Activated CD4-positive, alpha-beta T cell treated with anti-CD3 and anti-CD28 coated beads for 24 hours (primary cell): ENCODE data around the gene ALG9.

Source experiments
- DNase-seq, 2 donors: peaks; one replicate each; pipeline ENCODE4 v3.0.0-alpha.2; 2020; ENCODE audit warnings: low read depth in 2 of 2

The ALG9 gene

DNA sequence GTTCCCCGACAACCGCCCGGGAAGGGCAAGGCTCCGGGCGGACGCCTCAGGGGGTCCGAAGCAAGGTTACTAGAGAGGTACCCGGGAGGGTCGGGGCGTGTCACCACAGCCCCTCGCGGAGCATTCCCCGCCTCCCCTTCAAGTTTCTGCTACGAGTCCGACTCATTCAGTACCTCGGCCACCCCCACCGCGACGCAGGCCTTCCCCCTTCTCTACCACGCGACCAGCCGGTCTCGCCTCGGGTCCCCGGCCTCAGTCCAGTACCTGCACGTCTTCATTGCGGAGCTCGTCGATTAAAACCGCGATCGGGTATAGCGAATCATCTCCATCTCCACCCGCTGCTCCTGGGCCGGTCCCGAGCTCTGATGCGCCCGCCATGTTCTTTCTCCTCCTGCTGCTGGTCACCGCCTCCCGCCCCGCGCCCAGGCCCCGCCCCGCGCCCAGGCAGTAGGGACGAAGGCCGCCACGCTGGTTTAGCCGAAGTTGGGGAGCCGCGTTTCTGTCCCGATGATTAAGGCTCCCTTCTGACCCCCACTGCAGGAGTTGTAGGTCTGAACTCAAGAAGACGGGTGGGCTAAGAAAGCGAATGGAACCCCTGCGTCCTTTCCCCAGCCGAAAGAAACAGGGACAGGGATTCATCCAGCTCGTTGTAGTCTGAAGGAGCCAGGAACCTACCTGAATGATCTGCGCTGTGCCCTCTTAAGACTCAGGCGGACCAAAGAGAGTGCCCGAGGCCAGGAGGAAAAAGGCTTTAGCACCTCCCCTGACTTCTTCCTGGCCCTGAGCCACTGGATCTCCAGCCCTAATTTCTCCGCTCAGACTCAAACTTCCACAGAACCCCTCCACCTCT, 105.2 kb downstream of the ALG9 start, which contains the start of gene PPP2R1B:
Gene PPP2R1B, minus strand, starts transcription at position 406 of the 850 bp plus-strand sequence. Its CDS starts 28 bp downstream, at position 378.
- peak; percentile 61 to 62 for DNase-seq

DNA sequence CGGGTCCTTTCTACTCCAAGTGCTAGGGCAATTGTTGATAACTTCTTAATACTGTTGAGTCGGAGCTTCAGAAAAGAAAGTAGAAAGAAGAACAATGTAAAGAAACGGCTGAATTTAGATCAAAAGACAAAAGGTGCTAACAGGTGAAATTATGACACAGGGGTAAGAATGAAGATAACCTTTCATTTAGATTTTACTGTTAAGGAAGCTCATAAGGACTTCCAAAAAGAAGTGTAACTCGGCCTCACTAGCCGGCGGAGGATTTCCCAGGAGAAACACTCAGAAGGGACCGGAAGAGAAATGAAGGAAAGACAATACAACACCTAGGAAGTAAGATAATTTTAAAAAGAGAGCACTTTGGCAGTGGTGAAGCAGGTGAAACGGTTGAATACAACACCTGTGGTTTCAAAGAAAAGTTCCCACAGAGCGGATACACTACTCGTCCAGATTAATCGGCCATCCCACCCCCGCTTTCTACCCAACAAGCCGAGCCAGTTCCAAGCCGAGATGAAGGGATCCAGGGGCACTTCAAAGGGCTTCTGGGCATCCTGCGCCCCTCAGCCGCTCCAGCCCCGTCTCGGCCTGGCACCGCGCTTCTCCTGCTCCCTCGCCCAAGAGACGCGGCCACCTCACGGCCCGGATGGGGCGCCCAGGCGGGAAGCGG, 105.9 kb downstream of the ALG9 start:
- peak in 1 of 2 donors; percentile 6 for DNase-seq

DNA sequence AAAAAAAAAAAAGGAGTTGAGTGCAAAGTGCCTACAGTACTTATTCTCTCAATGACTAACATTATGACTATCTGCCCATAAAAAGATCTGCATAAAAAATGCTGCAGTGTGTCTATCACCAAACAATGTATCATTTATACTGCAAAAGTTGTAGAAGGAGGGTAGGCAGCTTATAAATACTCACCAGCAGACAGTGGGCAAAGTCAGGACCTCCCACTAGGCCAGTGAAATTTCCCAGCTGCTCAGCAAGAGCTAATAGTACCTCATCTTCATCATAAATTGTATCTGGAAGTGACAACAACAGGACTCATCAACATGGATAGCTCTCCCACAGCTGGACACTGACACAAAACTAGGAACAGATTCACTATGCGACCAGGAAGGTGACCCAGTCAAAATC, 106.8 kb downstream of the ALG9 start:
- DNase-seq = no peak

DNA sequence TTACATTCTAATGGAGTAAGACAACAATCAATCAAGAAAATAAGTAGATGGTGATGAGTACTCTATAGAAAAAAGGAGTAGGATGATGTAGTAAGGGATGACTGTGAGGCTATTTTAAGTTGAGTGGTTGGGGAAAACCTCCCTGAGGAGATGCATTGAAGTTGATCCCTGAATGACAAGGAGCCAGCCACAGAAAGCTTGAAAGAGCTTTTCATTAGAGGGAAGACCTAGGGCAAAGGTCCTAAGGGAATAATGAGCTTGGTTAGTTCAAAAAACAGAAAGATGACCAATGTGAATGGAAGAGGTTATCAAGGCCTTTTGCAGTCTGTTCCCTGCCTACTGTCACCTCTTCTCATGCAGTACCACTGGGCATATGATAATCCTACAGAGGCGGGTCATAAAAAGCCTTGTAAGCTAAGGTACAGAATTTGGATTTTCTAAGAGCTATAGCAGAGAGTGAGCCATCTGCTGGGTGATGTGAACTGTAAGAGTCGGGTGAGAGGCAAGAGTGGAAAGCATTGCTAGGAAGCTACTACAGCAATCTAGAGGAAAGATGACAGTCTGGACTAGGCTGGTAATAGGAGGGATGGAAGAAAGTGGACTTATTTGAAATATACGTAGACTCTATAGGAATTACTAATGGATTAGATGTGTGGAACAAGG, 108.3 kb downstream of the ALG9 start:
- no peak for DNase-seq

DNA sequence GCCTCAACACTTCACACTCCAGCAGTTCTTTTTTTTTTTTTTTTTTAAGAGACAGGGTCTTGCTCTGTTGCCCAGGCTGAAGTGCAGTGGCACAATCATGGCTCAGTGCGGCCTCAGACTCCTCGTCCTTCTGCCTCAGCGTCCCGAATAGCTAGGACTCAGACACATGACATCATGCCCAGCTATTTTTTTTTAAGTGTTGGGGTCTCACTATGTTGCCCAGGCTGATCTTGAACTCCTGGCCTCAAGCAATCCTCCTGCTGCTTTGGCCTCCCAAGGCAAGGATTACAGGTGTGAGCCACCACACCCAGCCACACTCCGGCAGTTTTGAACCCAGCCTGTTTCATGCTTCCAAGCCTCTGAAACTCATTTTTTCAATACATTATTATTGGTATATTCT, 108.9 kb downstream of the ALG9 start:
- DNase-seq = no peak

DNA sequence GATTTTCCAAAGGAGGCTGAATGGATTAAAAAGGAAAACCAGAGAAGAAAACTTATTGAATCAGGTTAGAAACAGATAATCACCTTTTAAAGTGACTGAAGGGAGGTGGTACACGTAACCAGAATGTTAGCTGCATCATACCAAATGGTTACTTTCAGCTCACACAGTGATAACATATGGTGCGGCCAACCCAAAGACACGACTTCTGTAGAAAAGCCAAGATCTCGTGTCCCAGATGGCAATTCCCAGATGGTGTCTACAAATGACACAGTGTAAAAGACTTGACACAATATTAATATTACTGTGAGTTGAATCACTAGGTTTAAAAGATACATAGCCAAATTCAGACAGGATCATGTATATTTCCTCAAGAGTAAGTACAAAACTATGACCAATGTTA, 110.3 kb downstream of the ALG9 start:
- no peak for DNase-seq

DNA sequence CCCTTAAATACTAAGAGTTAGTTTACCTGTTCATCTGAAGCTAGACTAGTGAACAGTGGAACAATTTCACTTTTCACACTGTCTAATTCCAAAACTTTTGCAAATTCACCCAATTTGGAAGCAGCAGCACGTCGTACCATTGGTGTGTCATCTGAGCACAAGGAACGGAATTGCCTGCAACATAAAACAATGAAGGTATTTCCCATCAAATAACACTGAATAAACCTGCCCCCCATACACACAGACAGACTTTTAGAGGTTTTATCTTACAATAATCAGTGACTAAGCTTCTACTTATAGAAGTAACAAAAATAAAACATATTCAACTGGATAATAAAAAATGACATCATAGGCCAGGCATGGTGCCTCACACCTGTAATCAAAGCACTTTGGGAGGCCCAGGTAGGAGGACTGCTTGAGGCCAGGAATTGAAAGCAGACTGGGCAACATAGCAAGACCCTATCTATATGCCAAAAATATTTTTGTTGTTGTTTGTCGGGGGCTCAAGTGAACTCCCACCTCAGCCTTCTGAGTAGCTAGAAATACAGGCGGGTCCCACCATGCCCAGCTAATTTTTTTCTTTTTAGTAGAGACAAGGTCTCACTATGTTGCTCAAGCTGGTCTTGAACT, 111.5 kb downstream of the ALG9 start:
- DNase-seq = no peak

DNA sequence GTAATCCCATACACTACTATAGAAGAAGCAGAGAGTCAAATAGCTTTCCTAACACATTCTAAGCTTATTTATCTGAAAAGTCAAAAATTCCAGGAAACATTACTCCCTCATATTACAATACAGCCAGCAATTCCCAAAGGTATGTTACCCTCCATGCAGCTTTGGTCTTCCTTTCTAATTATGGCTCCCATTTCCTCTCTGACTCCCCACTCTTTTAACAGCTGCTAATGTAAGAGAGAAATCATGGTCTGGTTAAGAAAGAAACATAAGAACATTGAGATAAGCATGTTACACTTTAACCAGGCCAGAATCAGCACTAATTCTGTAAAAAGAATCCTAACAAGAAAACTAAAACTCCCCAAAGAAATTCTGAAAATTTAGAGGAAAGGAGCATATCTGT, 112.0 kb downstream of the ALG9 start:
- no peak for DNase-seq

DNA sequence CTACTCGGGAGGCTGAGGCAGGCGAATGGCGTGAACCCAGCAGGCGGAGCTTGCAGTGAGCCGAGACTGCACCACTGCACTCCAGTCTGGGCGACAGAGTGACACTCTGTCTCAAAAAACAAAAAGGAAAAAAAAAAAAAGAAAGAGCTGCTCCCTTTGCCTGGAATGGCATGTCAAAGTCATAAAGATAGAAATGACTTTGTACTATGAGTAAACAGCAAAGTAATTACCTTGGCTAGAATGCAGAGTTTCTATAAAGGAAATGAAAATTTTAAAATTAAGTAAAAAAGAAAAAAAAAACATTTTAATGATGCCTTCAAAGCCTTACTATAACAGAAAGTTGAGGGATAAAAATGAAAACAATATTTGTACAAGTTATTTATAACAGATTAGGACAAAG, 115.3 kb downstream of the ALG9 start:
- DNase-seq = no peak

DNA sequence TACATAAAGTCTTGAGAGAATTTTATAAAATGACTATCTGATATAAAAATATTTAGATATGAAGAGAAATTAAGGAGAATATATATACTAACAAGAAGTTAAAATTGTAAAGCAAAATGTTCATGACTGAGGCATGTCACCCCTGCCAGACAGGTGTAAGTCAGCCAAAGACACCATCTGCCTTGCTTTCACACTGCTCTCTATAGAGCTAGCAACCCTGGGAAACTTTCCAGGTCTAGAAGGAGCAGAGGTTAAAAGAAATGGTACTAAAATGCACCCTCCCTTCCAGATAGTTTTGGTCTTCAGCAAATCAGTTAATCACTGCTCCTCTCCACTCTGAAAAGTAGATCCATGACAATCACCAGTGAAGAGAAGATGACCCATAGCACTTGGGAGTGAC, 121.7 kb downstream of the ALG9 start:
- no peak for DNase-seq

DNA sequence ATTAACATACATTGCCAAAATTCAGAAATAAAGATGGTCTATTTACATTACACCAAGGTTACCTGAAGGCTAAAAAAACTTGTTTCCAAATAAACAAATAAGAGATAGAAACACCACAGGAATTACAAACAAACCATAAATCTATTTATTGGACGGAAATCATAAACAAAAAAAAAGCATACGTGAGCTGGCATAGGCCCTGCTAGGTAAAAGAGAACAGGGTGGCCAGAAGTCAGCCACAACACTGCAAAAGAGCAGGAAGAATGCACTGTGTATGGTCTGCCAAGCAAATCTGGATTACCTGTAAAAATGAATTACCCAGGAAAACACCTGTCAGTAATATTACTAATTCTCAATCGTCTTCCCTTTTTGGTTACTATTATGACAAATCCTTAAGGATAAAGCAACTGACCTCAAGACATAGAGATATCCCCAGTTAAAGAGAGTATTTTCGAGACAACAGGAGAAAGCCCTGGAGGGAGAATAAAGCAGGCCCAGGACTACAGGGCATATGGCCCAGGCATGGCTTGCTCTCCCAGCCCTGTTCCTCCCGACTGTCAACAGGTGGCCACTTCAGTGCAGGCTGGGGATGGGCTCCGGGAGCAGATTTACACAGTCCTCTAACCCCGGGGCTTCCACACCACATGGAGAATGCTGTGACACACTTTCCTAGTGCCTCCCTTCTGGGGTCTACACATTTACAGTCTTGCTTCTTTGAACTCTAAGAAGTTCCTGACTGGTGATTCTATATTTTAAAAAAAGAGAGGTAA, 123.2 kb downstream of the ALG9 start:
- no peak for DNase-seq

DNA sequence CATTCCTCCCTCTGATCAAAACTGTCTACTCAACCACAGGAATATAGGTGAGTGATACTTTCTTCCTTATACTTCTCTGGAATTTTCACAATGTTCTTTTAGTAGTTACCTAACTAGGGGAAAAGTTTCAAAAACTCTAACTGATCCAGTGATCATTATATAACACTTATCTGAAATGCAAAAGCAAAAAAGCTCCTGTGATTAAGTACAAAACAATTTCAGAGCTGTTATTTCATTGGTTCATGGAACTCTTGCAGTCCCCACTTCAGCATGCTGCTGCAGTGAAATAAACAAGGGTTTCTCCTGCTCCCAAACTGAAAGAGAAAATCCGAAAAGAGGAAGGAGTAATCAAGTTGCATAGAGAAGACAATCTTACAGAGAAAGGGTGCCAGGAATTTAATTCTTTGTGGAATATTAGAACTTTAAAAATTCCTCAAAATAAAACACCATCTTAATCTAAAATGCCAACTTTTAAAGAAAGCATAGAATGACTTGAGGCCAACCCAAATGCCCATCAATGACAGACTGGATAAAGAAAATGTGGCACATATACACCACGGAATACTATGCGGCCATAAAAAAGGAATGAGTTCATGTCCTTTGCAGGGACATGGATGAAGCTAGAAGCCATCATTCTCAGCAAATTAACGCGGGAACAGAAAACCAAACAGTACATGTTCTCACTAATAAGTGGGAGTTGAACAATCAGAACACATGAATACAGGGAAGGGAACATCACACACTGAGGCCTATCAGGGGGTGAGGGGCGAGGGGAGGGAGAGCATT, 125.5 kb downstream of the ALG9 start:
- DNase-seq = no peak

DNA sequence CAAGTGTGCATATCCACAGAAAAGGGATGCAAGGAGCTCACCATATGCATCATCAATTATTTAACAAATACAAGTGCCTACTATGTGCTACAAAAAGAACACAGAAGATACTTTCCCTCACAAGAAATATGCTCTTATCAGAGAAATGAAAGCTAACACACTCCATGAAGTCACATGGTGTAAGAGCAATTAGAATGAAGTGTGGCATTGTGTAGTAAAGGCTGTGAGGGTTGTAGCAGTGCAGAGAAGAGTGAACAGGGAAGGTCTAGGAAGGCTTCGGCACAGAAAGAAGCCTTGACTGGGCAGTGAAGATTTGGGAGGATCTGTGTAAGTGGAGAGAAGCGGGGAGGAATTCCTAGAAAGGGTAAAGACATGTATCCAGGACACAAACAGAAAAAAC, 127.7 kb downstream of the ALG9 start:
- no peak for DNase-seq

DNA sequence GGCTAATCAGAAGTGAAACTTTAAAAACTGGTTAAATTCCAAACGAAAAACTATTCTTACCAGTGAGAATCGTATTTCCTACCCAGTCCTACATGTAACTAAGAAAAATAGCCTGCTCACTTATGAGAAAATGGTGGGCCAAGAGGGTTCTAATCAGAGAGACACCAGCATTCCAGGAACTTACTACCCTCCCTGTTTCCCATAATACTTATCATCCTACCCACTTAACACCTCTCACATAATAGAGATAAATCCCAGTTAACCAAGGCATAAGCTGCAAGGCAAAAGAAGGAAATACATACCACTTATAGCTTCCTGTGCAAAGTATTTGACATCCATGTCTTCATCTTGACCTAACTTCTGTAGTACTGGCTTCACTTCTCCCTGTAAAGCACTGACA, 129.6 kb downstream of the ALG9 start:
- DNase-seq = no peak

DNA sequence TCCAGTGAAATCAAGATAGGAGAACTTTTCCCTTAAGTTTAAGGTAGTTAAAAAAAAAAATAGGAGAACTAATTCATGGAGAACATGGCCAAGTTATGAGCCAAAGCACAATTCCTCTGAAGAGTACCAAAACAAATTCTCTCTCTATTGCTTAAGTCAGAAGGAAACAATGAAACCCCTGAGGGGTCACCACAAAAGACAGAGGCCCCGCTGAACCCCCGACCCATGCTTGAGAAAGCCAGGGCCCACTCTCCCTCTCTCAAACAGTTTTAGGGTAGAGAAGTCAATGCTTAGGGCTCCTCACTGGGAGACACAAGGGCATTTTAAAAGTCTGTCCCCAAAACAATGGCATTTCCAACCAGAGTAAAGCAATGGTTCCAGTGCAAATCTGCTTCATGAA, 132.1 kb downstream of the ALG9 start:
- DNase-seq = no peak

DNA sequence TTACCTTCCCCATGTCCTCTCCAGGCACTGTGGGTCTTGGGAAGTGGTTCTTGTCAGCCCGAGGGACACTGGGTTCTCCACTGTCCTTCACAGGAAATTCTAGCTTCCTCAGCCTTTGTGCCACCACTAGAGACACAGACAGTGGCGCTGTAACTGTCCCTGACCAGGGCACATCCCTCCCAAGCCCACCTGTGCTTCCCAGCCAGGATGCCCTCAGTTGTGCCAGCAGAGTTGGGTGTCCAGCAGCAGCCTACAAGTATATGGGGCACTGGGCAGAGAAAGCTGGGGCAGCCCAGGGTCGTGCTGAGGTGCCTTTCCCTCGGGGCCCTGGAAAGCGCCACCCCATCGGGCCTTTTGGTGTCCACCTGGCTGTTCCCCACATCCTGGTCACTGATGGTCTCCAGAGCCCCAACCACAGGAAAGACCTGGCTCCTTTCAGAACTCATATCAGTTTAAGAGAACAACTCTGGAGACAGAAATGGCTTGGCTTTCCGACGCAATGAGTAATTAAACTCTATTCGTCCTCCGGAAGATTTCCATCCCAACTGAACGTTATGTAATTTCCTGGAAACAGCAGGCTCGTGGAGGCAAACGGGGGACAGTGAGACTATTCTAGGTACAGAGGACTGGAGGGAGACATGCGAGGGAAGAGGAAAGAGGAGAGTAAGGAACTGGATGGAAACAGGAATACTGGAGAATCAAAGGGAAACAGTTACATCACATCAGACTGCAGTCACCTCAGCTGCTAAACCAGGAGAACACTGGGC, 133.8 kb downstream of the ALG9 start:
- DNase-seq = no peak

DNA sequence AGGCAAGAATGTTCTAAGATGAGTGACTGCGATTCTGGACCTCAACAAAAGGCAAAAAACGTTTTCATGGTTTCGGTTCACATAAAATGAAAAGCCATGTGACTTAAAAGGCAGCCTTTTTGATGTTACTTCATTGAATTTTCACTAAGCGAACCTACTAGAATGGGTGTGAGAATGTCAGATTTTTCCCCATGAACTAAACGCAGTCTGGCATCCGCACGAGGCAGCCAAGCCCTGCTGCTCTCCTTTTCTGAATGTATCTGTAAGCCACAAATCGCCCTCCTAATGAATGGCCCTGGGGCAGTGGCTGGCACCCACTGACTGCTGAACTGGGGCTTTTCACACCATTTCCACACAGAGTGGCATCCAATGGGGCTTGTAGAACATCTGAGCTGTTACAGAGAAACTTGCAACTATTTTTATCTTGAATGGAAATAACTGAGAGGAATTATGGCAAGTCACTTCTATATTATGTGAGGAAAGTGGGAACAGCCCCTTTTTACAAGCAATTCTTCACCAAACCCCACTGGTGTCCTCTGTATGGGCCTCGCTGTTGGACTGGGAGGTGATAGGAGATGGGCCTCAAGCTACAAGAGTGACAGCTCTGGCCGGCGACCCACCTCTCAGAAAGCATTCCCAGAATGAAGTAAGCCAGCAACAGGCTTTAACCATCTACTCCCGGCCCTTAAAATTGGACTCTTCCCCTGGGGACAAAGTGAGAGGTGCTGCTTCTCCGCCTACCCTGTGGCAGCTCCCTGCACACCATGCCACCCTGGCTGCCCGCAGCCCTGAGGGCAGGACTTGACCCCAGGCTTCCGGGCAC, 134.5 kb downstream of the ALG9 start:
- no peak for DNase-seq
